PC-3 (cell line): ENCODE measurements around the gene ACSM6. TPM values are rescaled to one million over a fixed set of nuclear protein-coding genes. Genes with fewer than 3 reads are reported as not detected.
A peak's percentile ranks its signal among the peaks of the same experiment; 100 is the strongest.

Experiments
- ATAC-seq: fragments of 200-7000 bp; cut with Tn5 transposase; 2 replicates; pipeline ENCODE4 v1.9.1; 2020; ENCODE audit warnings: mild to moderate bottlenecking, moderate library complexity
- BruUV-seq: library from RNA; stranded (reverse); fragments of 400-500 nt; replicated peaks from 2 replicates; lab custom pipeline; 2021; lab: Mats Ljungman, UMichigan
- CTCF ChIA-PET: fragments of 300-600 bp; sonication (Branson Sonifier 250); formaldehyde crosslinking; loops from one replicate; lab custom pipeline; 2022; ENCODE audit warnings: antibody characterized with exemption; lab: Charles Lee
- POLR2A ChIA-PET: fragments of 300-600 bp; sonication (Branson Sonifier 250); formaldehyde crosslinking; loops from one replicate; lab custom pipeline; 2022; ENCODE audit warnings: antibody characterized with exemption; ENCODE audit not compliant: unreplicated experiment; lab: Charles Lee
- DNase-seq: peaks from one replicate; pipeline ENCODE4 v3.0.0-alpha.2; 2015
- H2AFZ ChIP-seq: fragments of 300-600 bp; sonication (generic); 2 replicates; pipeline ENCODE4 v1.6.0; 2016; ENCODE audit warnings: antibody characterized with exemption, low read length
- H3F3A ChIP-seq: fragments of 300-600 bp; sonication (generic); one replicate; pipeline ENCODE4 v1.6.0; 2017; ENCODE audit warnings: antibody characterized with exemption, low read length, control low read depth, mild to moderate bottlenecking; ENCODE audit not compliant: unreplicated experiment
- H3K27ac ChIP-seq: fragments of 300-600 bp; sonication (generic); 2 replicates; pipeline ENCODE4 v1.5.1; 2016; ENCODE audit warnings: mild to moderate bottlenecking, low read length
- H3K27me3 ChIP-seq: fragments of 300-600 bp; sonication (generic); 2 replicates; pipeline ENCODE4 v1.6.1; 2016; ENCODE audit warnings: low read length, mixed read lengths
- H3K36me3 ChIP-seq: fragments of 300-600 bp; sonication (generic); 2 replicates; pipeline ENCODE4 v1.6.1; 2016; ENCODE audit warnings: low read depth, mixed run types, low read length, mixed read lengths
- H3K4me1 ChIP-seq: fragments of 300-600 bp; sonication (generic); 2 replicates; pipeline ENCODE4 v1.5.1; 2016; ENCODE audit warnings: low read length; ENCODE audit not compliant: insufficient read depth
- H3K4me2 ChIP-seq: fragments of 300-600 bp; sonication (generic); 2 replicates; pipeline ENCODE4 v1.6.0; 2016; ENCODE audit warnings: low read length
- H3K4me3 ChIP-seq: fragments of 300-600 bp; sonication (generic); 2 replicates; pipeline ENCODE4 v1.5.1; 2016; ENCODE audit warnings: mild to moderate bottlenecking, low read length, mixed read lengths
- H3K79me2 ChIP-seq: fragments of 300-600 bp; sonication (generic); 2 replicates; pipeline ENCODE4 v1.6.1; 2017; ENCODE audit warnings: low read length, mixed read lengths
- H3K9ac ChIP-seq: fragments of 300-600 bp; sonication (generic); 2 replicates; pipeline ENCODE4 v1.6.0; 2016; ENCODE audit warnings: mild to moderate bottlenecking, low read length
- H3K9me2 ChIP-seq: fragments of 300-600 bp; sonication (generic); replicated peaks from 2 replicates; pipeline ENCODE4 v1.6.1; 2016; ENCODE audit warnings: mixed run types, low read length, mixed read lengths
- H3K9me3 ChIP-seq: fragments of 300-600 bp; sonication (generic); 2 replicates; pipeline ENCODE4 v1.6.1; 2016; ENCODE audit warnings: low read length, mixed read lengths
- H4K20me1 ChIP-seq: fragments of 300-600 bp; sonication (generic); 2 replicates; pipeline ENCODE4 v1.6.1; 2016; ENCODE audit warnings: low read length, mixed read lengths
- EZH2 ChIP-seq: fragments of 300-600 bp; sonication (generic); IDR thresholded peaks from one replicate; pipeline ENCODE4 v1.6.1; 2017; ENCODE audit warnings: antibody characterized with exemption, mild to moderate bottlenecking, low read length; ENCODE audit not compliant: unreplicated experiment
- EZH2phosphoT487 ChIP-seq: fragments of 300-600 bp; sonication (generic); IDR thresholded peaks from 2 replicates; pipeline ENCODE4 v1.6.1; 2018; ENCODE audit warnings: mild to moderate bottlenecking, antibody characterized with exemption, low read length, borderline replicate concordance
- intact Hi-C: fragments of 100-400 bp; cut with micrococcal nuclease; formaldehyde crosslinking; loops from 2 replicates; pipeline ENCODE4 v1.9.0; 2023
- total RNA-seq: library from RNA; depleted of rRNA; stranded (reverse); fragments of >200 nt; gene quantifications from 2 replicates; pipeline ENCODE4 v1.2.3, GENCODE V29; 2014
- TF ChIP-seq, protein P1 (sequence below): fragments of 300-600 bp; sonication (generic); conservative IDR thresholded peaks from 2 replicates; pipeline ENCODE4 v1.5.1; 2017; ENCODE audit warnings: antibody characterized with exemption, low read depth, mild to moderate bottlenecking, low read length

The ACSM6 gene
- total RNA-seq, 1 experiment from 2014 or later, result not detected

DNA sequence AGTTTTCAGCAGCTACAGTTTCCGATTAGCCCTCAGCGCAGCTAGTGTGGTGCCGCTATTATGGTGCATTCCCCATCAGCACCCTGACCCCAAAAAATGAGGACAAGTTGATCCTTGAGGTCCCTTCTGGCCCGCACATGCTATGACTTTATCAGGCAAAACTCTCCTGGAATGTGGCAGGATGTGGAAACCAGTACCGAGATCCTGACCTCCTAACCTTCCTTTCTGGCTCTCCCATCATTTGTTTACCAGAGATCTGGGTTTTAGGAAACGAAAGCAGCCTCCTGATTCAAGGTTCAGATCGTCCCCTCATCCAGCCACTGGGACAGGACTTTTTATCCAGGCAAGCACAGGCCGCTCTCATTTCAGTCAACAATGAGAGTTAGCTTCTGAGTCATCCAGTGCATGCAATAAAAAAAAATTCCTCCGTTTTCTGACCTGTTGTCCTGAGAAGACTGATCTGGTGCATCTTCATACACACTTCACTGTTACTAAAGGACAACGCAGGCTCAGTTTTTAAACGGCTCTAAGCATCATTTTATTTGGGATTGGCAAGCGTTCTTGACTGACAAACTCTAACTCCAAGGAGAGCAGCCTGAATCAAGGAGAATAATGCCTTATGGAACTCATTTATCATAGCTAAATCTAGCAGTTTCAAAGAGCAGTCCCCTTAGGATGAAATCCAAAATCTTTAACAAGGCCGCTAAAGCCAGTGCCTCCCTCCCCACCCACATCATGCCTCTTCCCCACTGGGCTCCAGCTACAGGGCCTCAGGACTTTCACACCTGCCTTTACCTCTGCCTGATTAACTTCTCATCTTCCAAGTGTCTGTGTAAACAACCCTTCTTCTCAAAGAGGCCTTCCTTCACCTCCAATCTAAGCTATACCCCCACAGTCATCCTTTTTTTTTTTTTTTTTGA is 79.6 kb downstream of the ACSM6 start:
- no peak overlapping the region for H2AFZ ChIP-seq
- H3K27ac ChIP-seq, result peak overlapping the region; percentile 57
- H3K9me2 ChIP-seq, result no peaks in the 10 kb centered on the region
- H3K9ac ChIP-seq, result no peak overlapping the region; the same call in 1 of the 2 replicates
- H3K4me1 ChIP-seq, result peaks cover 18% of the 10 kb centered on the region
- DNase-seq (peak; percentile 84), ATAC-seq (peak; percentile 94)
- BruUV-seq, result no TSS peak
- peaks cover 3% of the 10 kb centered on the region; the same call in 1 of the 2 replicates for H3K36me3 ChIP-seq
- CTCF ChIA-PET, result interaction anchor here (0.6 kb wide), 1 partner anchor 72 kb away, joined by 5 read pairs; no protein-coding TSS in a partner anchor
- peak overlapping the region; percentile 78 for H3K4me2 ChIP-seq
- H4K20me1 ChIP-seq, result no peaks in the 10 kb centered on the region; the same call in 1 of the 2 replicates
- peaks cover 59% of the 10 kb centered on the region for H3K79me2 ChIP-seq
- no peaks in the 10 kb centered on the region for H3F3A ChIP-seq
- TF ChIP-seq EZH2phosphoT487 (no peak), EZH2 (no peak)
- TF ChIP-seq, protein P1, sequence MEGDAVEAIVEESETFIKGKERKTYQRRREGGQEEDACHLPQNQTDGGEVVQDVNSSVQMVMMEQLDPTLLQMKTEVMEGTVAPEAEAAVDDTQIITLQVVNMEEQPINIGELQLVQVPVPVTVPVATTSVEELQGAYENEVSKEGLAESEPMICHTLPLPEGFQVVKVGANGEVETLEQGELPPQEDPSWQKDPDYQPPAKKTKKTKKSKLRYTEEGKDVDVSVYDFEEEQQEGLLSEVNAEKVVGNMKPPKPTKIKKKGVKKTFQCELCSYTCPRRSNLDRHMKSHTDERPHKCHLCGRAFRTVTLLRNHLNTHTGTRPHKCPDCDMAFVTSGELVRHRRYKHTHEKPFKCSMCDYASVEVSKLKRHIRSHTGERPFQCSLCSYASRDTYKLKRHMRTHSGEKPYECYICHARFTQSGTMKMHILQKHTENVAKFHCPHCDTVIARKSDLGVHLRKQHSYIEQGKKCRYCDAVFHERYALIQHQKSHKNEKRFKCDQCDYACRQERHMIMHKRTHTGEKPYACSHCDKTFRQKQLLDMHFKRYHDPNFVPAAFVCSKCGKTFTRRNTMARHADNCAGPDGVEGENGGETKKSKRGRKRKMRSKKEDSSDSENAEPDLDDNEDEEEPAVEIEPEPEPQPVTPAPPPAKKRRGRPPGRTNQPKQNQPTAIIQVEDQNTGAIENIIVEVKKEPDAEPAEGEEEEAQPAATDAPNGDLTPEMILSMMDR, result no peak
- H3K27me3 ChIP-seq, result no peaks in the 10 kb centered on the region
- no peaks in the 10 kb centered on the region for H3K9me3 ChIP-seq
- H3K4me3 ChIP-seq, result peak overlapping the region; percentile 22; the same call in 1 of the 2 replicates
- POLR2A ChIA-PET, result no interaction called here
- intact Hi-C loops, result loop anchor here (2.0 kb wide), 1 partner anchor 15 kb away; no protein-coding TSS in a partner anchor

DNA sequence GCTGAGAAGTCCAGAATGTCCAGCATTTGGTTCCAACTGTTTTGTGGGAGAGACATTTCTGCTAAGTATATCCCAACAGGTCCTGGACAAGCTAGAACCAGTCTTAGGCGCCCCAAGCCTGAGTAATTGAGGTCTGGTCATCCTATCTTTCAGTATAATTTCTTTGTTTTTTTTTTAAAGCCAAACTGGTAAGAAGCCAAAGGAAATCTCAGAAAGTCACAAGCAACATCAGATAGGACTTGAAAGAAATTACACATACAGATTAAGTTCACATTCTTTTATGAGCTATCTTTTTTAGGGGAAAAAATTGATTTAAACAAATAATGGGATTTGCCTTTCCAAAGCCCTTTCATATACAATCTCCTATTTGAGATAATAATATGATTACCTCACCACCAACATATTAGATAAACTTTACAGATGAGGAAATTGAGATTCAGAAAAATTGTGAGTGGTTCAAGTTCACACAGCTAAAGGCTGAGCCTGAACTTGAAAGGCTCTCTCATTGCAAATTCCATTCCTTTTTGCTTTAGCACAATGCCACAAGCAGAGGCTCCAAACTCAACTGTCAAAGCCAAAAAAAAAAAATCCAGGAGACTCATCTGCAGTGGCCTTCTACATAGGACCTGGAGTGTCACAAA is 81.8 kb downstream of the ACSM6 start:
- TF ChIP-seq EZH2phosphoT487, result no peak
- no peak for TF ChIP-seq EZH2
- intact Hi-C loops, result no loop called here
- Histone ChIP-seq H4K20me1 (no peaks in the 10 kb centered on the region; the same call in 1 of the 2 replicates), H3K9me3 (no peaks in the 10 kb centered on the region), H3K36me3 (peaks cover 3% of the 10 kb centered on the region; the same call in 1 of the 2 replicates), H3K4me2 (no peak overlapping the region), H3K9me2 (no peaks in the 10 kb centered on the region), H3K4me3 (no peak overlapping the region), H3K9ac (no peak overlapping the region), H2AFZ (no peak overlapping the region), H3K27me3 (no peaks in the 10 kb centered on the region), H3K4me1 (peaks cover 38% of the 10 kb centered on the region), H3F3A (no peaks in the 10 kb centered on the region), H3K27ac (no peak overlapping the region), H3K79me2 (peaks cover 73% of the 10 kb centered on the region)
- BruUV-seq, result no TSS peak
- no peak for ATAC-seq
- ChIA-PET CTCF (no interaction called here), POLR2A (no interaction called here)
- DNase-seq, result no peak

DNA sequence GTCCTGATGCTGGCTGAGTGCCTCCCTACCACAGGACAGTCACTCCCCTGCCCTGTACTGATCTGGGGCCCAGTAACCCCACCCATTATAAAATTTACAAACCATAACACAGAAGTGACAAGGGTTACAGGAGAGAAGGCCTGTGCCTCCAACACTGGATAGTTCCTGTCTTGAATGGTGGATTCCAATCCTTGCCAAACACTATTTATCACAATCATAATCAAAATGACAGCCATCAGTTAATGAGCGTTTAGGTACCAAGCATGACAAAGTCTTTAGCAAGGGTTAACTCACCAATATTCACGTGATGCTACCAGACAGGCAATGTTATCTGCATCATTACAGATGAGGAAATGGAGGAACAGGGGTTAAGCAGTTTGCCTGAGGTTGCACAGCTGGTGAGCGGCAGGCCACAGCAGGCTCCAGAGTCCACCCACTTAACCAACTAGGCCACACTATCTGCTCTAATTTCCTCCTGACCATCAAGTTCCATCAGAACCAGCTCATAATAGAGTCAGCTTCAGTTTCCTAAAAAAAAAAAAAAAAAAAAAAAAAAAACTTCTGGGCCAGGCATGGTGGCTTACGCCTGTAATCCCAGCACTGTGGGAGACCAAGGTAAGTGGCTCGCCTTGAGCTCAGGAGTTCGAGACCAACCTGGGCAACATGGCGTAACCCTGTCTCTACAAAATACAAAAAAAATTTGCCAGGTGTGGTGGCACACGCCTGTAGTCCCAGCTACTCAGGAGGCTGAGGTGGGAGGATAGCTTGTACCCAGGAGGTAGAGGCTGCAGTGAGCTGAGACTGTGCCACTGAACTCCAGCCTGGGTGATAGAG is 82.5 kb downstream of the ACSM6 start:
- Histone ChIP-seq H3K4me3 (no peak overlapping the region), H3K27me3 (no peaks in the 10 kb centered on the region), H3K9me2 (no peaks in the 10 kb centered on the region), H3K9me3 (no peaks in the 10 kb centered on the region), H3K4me1 (peaks cover 38% of the 10 kb centered on the region), H3K9ac (no peak overlapping the region), H3K27ac (no peak overlapping the region), H3K36me3 (peaks cover under 1% of the 10 kb centered on the region; the same call in 1 of the 2 replicates), H3K79me2 (peaks cover 78% of the 10 kb centered on the region), H4K20me1 (no peaks in the 10 kb centered on the region; the same call in 1 of the 2 replicates), H3F3A (no peaks in the 10 kb centered on the region), H3K4me2 (no peak overlapping the region), H2AFZ (no peak overlapping the region)
- POLR2A ChIA-PET, result no interaction called here
- no TSS peak for BruUV-seq
- CTCF ChIA-PET, result no interaction called here
- ATAC-seq (no peak), DNase-seq (no peak)
- intact Hi-C loops, result no loop called here
- TF ChIP-seq EZH2 (no peak), EZH2phosphoT487 (no peak)
- TF ChIP-seq, protein P1, result no peak
